H1 (cell line): Measurements from ENCODE around the gene PGF. TPM values are rescaled to one million over a fixed set of nuclear protein-coding genes. Genes with fewer than 3 reads are reported as not detected.

Experiments
- ASH2L ChIP-seq: fragments of 200-600, 300-600 bp; sonication (generic); IDR thresholded peaks from one replicate; pipeline ENCODE4 v1.7.1; 2017; ENCODE audit warnings: low read length
- ATF2 ChIP-seq: IDR thresholded peaks from 2 replicates; pipeline ENCODE4 v1.6.1; 2012; ENCODE audit warnings: low read length, inconsistent platforms
- ATF3 ChIP-seq: IDR thresholded peaks from 2 replicates; pipeline ENCODE4 v1.6.1; 2011; ENCODE audit warnings: low read depth, mild to moderate bottlenecking, low read length; ENCODE audit not compliant: insufficient read depth
- BACH1 ChIP-seq: IDR thresholded peaks from 2 replicates; pipeline ENCODE4 v1.6.1; 2012; ENCODE audit warnings: low read length, improper control_type of control experiment
- CHD2 ChIP-seq: IDR thresholded peaks from 2 replicates; pipeline ENCODE4 v1.6.1; 2012; ENCODE audit warnings: low read length, improper control_type of control experiment
- CREB1 ChIP-seq: IDR thresholded peaks from 2 replicates; pipeline ENCODE4 v1.6.1; 2012; ENCODE audit warnings: inconsistent platforms
- E2F6 ChIP-seq: IDR thresholded peaks from 2 replicates; pipeline ENCODE4 v1.6.1; 2012; ENCODE audit warnings: inconsistent platforms
- GABPA ChIP-seq: IDR thresholded peaks from 2 replicates; pipeline ENCODE4 v1.6.1; 2011; ENCODE audit warnings: mild to moderate bottlenecking, low read length, moderate library complexity, borderline replicate concordance; ENCODE audit not compliant: insufficient read depth
- HDAC2 ChIP-seq, 2 experiments: fragments of 300-600 bp in 1 of 2; sonication (generic) in 1 of 2; IDR thresholded peaks; 2 replicates each; pipeline ENCODE4 v1.6.1; 2011 to 2012; ENCODE audit warnings: low read depth in 2 of 2, low read length in 2 of 2, mild to moderate bottlenecking in 2 of 2, moderate library complexity in 2 of 2, borderline replicate concordance in 1 of 2, inconsistent platforms in 1 of 2
- HDAC6 ChIP-seq: IDR thresholded peaks from one replicate; pipeline ENCODE4 v1.7.1; 2012; ENCODE audit warnings: low read depth, mild to moderate bottlenecking, inconsistent platforms, low read length, moderate library complexity
- JUN ChIP-seq: IDR thresholded peaks from 2 replicates; pipeline ENCODE4 v1.6.1; 2011; ENCODE audit warnings: low read depth, mild to moderate bottlenecking, improper control_type of control experiment, low read length
- KDM1A ChIP-seq: fragments of 200-600, 300-600 bp; sonication (generic); IDR thresholded peaks from 2 replicates; pipeline ENCODE4 v1.7.1; 2016; ENCODE audit warnings: mild to moderate bottlenecking, low read length, borderline replicate concordance
- KDM5A ChIP-seq: fragments of 200-600 bp; IDR thresholded peaks from 2 replicates; pipeline ENCODE4 v1.7.1; 2012; ENCODE audit warnings: mild to moderate bottlenecking, low read length, inconsistent platforms, mixed read lengths
- NRF1 ChIP-seq: IDR thresholded peaks from 2 replicates; pipeline ENCODE4 v1.6.1; 2011; ENCODE audit warnings: mild to moderate bottlenecking, low read depth, low read length, improper control_type of control experiment
- RFX5 ChIP-seq: IDR thresholded peaks from 2 replicates; pipeline ENCODE4 v1.6.1; 2011; ENCODE audit warnings: low read depth, low read length, improper control_type of control experiment, borderline replicate concordance
- SAP30 ChIP-seq: fragments of 300-600 bp; sonication (generic); IDR thresholded peaks from 2 replicates; pipeline ENCODE4 v1.7.1; 2012; ENCODE audit warnings: low read length, moderate library complexity, mild to moderate bottlenecking, inconsistent platforms; ENCODE audit not compliant: insufficient read depth, insufficient replicate concordance
- SIN3A ChIP-seq, 2 experiments: IDR thresholded peaks in 1 of 2; conservative IDR thresholded peaks in 1 of 2; 2 replicates each; pipeline ENCODE4 v1.6.1; 2011 to 2012; ENCODE audit warnings: low read length in 2 of 2, improper control_type of control experiment in 1 of 2, low read depth in 1 of 2, mild to moderate bottlenecking in 1 of 2
- SP2 ChIP-seq: IDR thresholded peaks from 2 replicates; pipeline ENCODE4 v1.6.1; 2012; ENCODE audit warnings: mild to moderate bottlenecking, low read length, inconsistent platforms
- SP4 ChIP-seq: IDR thresholded peaks from 2 replicates; pipeline ENCODE4 v1.6.1; 2012; ENCODE audit warnings: low read length, inconsistent platforms
- TAF1 ChIP-seq: IDR thresholded peaks from 2 replicates; pipeline ENCODE4 v1.6.1; 2011; ENCODE audit warnings: mild to moderate bottlenecking, low read depth, low read length
- TEAD4 ChIP-seq: IDR thresholded peaks from 2 replicates; pipeline ENCODE4 v1.6.1; 2012; ENCODE audit warnings: low read depth, low read length, inconsistent platforms, mixed read lengths
- polyA plus RNA-seq, 7 experiments: library from polyadenylated mRNA; depleted of rRNA in 3 of 7; stranded (reverse) in 5 of 7; unstranded in 2 of 7; fragments of >200 nt in 5 of 7; fragments of 200-250 nt in 2 of 7; gene quantifications; 1 replicate in 5 of 7; 2 replicates in 1 of 7; 4 replicates in 1 of 7; pipeline versions ENCODE4 v1.2.1 to v1.2.3, GENCODE V29; 2011 to 2013; ENCODE audit warnings: missing spikeins in 2 of 7, mixed read lengths in 2 of 7
- total RNA-seq: library from RNA; stranded (reverse); fragmentation: NEBNext Ultra II Directional; extraction: Animal tissue kit (Norgen Biotek cat#: 25700); gene quantifications from 2 replicates; pipeline ENCODE4 v1.2.1, GENCODE V29; 2021

Gene PGF
- total and polyA plus RNA-seq, 2 of the 8 experiments (the other 6 are each of a cell fraction or from before 2014, with no cell fraction given), result 2.1 to 4.1 TPM

- TF ChIP-seq ATF2 (no peak), NRF1 (no peak), HDAC6 (no peak), SAP30 (peak; percentile 94), SIN3A (conservative IDR thresholded peaks at IDR 0.05 in 1 of 2, IDR thresholded peaks at IDR 0.05 in 1 of 2; ENCODE audit: low read depth in 1 of 2, low read length in 2 of 2) (peak; percentile 98), KDM1A (no peak), ATF3 (no peak), RFX5 (no peak), E2F6 (no peak; the same call in 1 of the 2 replicates), TAF1 (0 out of 2 replicates have a peak, but pooled peaks have one; percentile 33), SP2 (peak; percentile 59), HDAC2 (IDR thresholded peaks at IDR 0.05; ENCODE audit: borderline replicate concordance in 1 of 2, low read depth in 2 of 2, low read length in 2 of 2) (peak in 1 of 2 experiments; percentile 89; a peak in 1 of 4 replicates), CHD2 (peak; percentile 82), GABPA (peak; percentile 89), SP4 (no peak), ASH2L (peak; percentile 60), TEAD4 (peak; percentile 35; the same call in 1 of the 2 replicates), KDM5A (peak; percentile 63; the same call in 1 of the 2 replicates), JUN (no peak), CREB1 (no peak), BACH1 (no peak; the same call in 1 of the 2 replicates)
Observed at GRCh38 chr14:75002392-75003249, 47.2 kb upstream of the PGF start, which contains the start of gene EIF2B2 (continued).
